Tibial nerve (tissue), 4 donors: ENCODE data around the gene AOPEP.

ENCODE experiments used
- EP300 ChIP-seq, 2 donors: sonication (generic); formaldehyde crosslinking; IDR thresholded peaks; one replicate each; pipeline ENCODE4 v1.6.1; 2017; ENCODE audit warnings: antibody characterized with exemption in 2 of 2, mild to moderate bottlenecking in 1 of 2
- POLR2A ChIP-seq, 2 donors: fragments of 450-650 bp; IDR thresholded peaks; one replicate each; pipeline ENCODE4 v1.6.1; 2017; ENCODE audit warnings: antibody characterized with exemption in 2 of 2, mild to moderate bottlenecking in 2 of 2, moderate library complexity in 2 of 2
- TF ChIP-seq, protein P1 (sequence below), 5 experiments: fragments of 200-600 bp in 3 of 5; fragments of 450-650 bp in 2 of 5; sonication (generic) in 3 of 5; IDR thresholded peaks; one replicate each; pipeline ENCODE4 v1.5.1; 2016 to 2019; ENCODE audit warnings: antibody characterized with exemption in 5 of 5, mild to moderate bottlenecking in 3 of 5, moderate library complexity in 2 of 5

- TF ChIP-seq, protein P1, sequence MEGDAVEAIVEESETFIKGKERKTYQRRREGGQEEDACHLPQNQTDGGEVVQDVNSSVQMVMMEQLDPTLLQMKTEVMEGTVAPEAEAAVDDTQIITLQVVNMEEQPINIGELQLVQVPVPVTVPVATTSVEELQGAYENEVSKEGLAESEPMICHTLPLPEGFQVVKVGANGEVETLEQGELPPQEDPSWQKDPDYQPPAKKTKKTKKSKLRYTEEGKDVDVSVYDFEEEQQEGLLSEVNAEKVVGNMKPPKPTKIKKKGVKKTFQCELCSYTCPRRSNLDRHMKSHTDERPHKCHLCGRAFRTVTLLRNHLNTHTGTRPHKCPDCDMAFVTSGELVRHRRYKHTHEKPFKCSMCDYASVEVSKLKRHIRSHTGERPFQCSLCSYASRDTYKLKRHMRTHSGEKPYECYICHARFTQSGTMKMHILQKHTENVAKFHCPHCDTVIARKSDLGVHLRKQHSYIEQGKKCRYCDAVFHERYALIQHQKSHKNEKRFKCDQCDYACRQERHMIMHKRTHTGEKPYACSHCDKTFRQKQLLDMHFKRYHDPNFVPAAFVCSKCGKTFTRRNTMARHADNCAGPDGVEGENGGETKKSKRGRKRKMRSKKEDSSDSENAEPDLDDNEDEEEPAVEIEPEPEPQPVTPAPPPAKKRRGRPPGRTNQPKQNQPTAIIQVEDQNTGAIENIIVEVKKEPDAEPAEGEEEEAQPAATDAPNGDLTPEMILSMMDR (IDR thresholded peaks at IDR 0.05) = peak in 2 of 5 experiments; percentile 9 to 23
- TF ChIP-seq EP300 (IDR thresholded peaks at IDR 0.05) = peak in 1 of 2 donors; percentile 51
- peak in 1 of 2 donors; percentile 53 for TF ChIP-seq POLR2A (IDR thresholded peaks at IDR 0.05)
These were observed 278.1 kb downstream of the AOPEP start for GRCh38 chr9:95004411-95005277.
